ENCODE measurements around the gene KCNQ5.

DNA sequence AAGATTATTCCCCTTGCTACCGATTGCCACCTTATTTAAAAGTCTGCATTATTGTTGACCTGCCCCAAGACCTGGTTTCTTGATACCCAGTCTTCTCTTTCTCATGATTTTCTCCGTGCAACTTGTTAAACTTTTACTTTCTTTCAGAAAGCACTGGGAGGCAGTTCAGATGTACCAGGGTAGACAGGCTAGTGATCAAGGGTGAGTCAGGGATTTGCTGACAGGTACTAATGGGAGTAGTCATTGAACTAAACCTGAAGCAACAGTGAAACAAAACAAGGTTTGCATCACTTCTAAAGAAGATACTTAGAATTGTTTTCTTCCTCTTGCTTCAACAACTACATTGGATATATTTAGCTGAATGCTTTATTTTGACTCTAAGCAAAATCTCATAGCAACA lies 124.4 kb downstream of the KCNQ5 start:
- TF ChIP-seq, protein P1, sequence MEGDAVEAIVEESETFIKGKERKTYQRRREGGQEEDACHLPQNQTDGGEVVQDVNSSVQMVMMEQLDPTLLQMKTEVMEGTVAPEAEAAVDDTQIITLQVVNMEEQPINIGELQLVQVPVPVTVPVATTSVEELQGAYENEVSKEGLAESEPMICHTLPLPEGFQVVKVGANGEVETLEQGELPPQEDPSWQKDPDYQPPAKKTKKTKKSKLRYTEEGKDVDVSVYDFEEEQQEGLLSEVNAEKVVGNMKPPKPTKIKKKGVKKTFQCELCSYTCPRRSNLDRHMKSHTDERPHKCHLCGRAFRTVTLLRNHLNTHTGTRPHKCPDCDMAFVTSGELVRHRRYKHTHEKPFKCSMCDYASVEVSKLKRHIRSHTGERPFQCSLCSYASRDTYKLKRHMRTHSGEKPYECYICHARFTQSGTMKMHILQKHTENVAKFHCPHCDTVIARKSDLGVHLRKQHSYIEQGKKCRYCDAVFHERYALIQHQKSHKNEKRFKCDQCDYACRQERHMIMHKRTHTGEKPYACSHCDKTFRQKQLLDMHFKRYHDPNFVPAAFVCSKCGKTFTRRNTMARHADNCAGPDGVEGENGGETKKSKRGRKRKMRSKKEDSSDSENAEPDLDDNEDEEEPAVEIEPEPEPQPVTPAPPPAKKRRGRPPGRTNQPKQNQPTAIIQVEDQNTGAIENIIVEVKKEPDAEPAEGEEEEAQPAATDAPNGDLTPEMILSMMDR (IDR thresholded peaks at IDR 0.05; ENCODE audit: low read depth, low read length), result no peak
- TF ChIP-seq EZH2phosphoT487 (IDR thresholded peaks at IDR 0.05; ENCODE audit: low read depth), result no peak
